Measurements from ENCODE around the gene SIRPB1.
"Not testable (repeated sequence)": the region's sequence is repeated elsewhere in the genome, so short reads cannot be mapped to it uniquely, and the experiment has no call there.

SIRPB1 gene

DNA sequence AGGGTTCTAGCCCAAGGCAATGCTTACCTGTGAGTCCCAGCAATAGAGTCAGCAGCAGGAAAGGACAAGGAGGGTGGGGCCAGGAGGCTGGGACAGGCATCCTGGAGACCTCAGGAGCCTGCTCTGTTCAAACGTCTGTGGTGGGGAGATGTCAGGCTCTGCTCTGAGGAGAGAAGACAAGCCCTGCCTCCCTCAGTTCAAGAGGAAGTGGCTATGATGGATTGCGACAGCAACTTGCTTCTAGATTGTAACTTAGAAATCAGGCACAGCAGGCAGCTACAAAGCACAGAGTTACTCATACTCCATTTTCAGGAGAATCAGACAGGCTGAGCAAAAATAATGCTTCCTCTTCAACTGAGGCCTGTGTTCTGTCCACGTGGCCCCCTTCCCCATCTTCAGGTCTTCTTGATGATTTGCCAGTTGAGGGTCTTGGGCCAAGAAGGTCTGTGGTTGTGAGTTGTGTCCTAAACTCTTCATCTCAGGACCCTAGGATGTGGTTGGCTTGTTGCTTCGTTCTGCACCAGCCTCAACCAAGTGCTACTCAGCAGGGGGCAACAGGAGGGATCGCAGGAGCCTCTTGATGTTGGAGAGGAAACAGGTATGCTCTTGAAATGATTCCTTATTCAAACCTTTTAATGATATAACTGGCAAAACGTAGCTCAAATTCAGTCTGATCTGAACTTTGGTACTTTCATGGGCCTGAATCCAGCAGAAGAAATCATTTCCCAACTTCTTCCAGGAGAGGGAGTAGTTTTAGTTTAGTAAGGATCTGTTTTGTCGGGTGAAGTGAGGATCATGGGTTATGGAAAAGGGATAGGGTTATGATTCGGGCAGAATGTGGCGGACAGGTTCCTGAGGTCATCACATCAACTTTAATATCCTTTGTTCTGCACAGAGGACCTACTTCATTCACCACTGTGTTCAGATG, 31.0 kb downstream of the SIRPB1 start:
- DNase-seq, result no peak

DNA sequence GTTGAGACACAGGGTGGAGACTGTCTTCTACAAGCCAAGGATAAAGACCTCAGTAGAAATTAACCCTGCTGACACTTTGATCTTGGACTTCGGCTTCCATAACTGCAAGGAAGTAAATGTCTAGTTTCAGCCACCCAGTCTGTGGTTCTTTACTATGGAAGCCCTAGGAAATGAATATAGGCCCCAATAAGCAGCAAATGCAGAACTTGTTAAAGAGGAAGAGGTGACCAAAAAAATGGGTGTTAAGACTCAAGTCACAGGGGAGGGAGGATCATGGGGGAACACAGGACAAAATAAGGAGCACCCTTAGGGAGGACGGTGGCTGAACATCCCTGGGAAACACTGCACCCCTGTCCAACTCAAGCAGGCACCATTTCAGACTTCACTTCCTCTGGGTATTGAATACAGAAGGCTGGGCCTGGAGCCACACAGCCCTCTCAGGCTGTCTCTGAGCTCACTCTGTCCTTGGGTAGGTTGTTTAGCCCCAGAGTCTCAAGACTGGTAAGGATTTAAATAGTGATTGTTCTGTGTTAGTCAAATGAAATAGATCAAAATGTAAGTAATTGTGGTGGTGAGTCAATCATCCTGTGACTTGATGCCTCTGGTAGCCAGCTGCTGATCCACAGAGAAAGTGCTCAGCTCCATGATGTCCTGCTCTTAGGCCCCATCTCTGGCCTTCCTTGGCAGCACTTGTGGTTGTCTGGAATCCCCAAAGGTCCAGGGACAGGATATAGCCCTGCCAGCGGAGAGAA, 31.9 kb downstream of the SIRPB1 start:
- DNase-seq, result no peak

DNA sequence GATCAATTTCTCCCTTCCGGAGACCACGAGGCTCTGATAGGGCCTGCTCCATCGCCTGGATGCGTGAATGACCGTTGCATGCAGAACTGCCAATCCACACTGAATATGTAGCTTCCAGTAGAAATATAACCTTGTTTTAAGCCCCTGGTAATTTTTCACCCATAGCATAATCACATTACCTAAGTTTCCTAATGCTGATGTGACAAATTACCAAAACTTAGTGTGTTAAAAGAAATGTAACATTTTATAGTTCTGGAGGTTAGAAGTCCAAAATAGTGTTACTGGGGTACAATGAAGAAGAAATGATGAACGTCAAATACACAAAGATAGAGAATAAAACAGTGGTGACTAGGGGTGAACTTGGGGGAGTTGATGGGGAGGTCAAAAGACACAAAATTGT, 40.3 kb downstream of the SIRPB1 start:
- no peak for DNase-seq

GRCh38 chr20:1577906-1578305, 41.9 kb downstream of the SIRPB1 start:
- no peak for DNase-seq

DNA sequence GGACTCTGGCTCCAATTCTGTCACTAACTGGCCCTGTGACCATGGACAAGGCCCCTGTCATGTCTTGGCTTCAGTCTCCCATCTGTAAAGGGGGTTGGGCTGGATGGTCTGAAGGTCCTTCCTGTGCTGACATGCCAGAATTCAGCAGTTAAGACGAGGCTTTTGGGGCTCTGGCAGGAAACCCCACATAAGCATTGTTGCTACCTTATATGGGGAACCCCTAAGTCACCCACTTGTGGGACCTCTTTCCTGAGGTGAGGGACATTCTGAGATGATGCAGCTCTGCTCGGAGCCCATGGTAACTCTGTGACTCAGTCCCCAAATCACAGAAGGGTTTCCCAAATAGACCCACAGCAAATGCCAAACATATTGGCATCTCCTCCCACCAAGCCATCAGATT, 42.5 kb downstream of the SIRPB1 start:
- DNase-seq, result not testable (repeated sequence)

DNA sequence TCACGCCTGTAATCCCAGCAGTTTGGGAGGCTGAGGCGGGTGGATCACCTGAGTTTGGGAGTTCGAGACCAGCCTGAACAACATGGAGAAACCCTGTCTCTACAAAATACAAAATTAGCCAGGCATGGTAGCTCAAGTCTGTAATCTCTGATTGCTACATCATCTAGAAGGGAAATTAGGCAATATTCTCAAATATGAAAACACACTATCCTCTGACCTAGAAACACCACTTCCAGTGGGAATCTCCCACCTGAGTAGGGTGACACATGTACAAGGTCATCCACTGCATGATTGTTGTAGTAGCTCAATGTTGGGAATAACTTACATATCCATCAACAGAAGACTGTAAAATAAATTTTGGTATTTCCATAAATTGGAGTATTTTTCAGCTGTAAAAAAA, 43.2 kb downstream of the SIRPB1 start:
- no peak for DNase-seq

DNA sequence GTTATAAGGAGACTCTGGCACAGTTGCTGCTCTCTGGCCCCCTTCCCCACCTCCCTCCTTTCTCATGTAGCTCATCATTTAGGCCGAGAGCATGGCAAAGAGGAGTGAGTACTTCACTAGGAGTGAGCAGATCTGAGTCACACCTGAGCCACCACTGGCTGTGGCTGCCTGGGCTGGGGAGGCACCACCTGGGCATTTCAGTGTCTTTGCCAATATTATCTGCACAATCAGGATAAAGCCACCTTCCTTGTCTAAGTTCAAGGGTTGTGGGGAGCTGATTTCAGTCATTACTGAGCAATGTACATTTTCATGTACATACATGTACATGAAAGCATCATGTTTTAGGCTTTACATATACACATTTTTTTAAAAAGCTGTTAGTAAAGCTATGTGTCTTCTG, 43.8 kb downstream of the SIRPB1 start:
- not testable (repeated sequence) for DNase-seq

GRCh38 chr20:1571583-1571982, 48.2 kb downstream of the SIRPB1 start:
- DNase-seq, result not testable (repeated sequence)

Measured in NCI-H2227 treated with DMSO at 0.1 percent for 48 hours (cell line).